HG03196 (cell line): ENCODE results near the gene TIMM10.

ENCODE experiments used
- ATAC-seq: cut with Tn5 transposase; IDR thresholded peaks from one replicate; pipeline ENCODE4 v1.9.1; 2021; ENCODE audit not compliant: unreplicated experiment

The TIMM10 gene

GRCh38 chr11:57506522-57506921 is 24.0 kb downstream of the TIMM10 start:
- no peak for ATAC-seq

- no peak for ATAC-seq
Observed at GRCh38 chr11:57504511-57504910, 26.0 kb downstream of the TIMM10 start.

- ATAC-seq = no peak
Observed at GRCh38 chr11:57502870-57503269, 27.7 kb downstream of the TIMM10 start.

GRCh38 chr11:57502376-57502775 is 28.2 kb downstream of the TIMM10 start:
- no peak for ATAC-seq

- ATAC-seq = no peak
Observed at GRCh38 chr11:57501953-57502352, 28.6 kb downstream of the TIMM10 start.

- no peak for ATAC-seq
Observed at GRCh38 chr11:57500926-57501325, 29.6 kb downstream of the TIMM10 start.

- ATAC-seq = no peak
Observed at GRCh38 chr11:57500515-57500914, 30.0 kb downstream of the TIMM10 start.

GRCh38 chr11:57499983-57500461 is 30.5 kb downstream of the TIMM10 start:
- ATAC-seq = no peak

- peak; percentile 85 for ATAC-seq
Observed at GRCh38 chr11:57499413-57499982, 31.1 kb downstream of the TIMM10 start.

GRCh38 chr11:57498540-57498939 is 32.0 kb downstream of the TIMM10 start:
- no peak for ATAC-seq

GRCh38 chr11:57497303-57498247 is 33.0 kb downstream of the TIMM10 start:
- ATAC-seq = no peak

- ATAC-seq = no peak
Observed at GRCh38 chr11:57496109-57496820, 34.3 kb downstream of the TIMM10 start.

GRCh38 chr11:57493507-57494503 is 36.7 kb downstream of the TIMM10 start:
- ATAC-seq = no peak

GRCh38 chr11:57491371-57492061 is 39.0 kb downstream of the TIMM10 start:
- no peak for ATAC-seq

GRCh38 chr11:57490456-57491248 is 39.9 kb downstream of the TIMM10 start:
- no peak for ATAC-seq

GRCh38 chr11:57487920-57488659 is 42.5 kb downstream of the TIMM10 start:
- no peak for ATAC-seq

- no peak for ATAC-seq
Observed at GRCh38 chr11:57487021-57487778, 43.4 kb downstream of the TIMM10 start.
